Tibial nerve (tissue), 4 donors: ENCODE measurements around the gene HAUS7. TPM values are rescaled to one million over a fixed set of nuclear protein-coding genes. Genes with fewer than 3 reads are reported as not detected.

Experiments used
- DNase-seq, 2 donors: peaks; one replicate each; pipeline ENCODE4 v3.0.0-alpha.2; 2019; ENCODE audit warnings: low spot score in 2 of 2
- H3K27ac ChIP-seq, 4 donors: fragments of 200-600 bp; sonication (generic) in 3 of 4; one replicate each; pipeline ENCODE4 v1.5.1; 2017 to 2019; ENCODE audit warnings: mild to moderate bottlenecking in 1 of 4
- H3K27me3 ChIP-seq, 2 donors: fragments of 200-600 bp; sonication (generic) in 1 of 2; one replicate each; pipeline versions ENCODE4 v1.5.1 to v1.6.0; 2017 to 2019
- H3K36me3 ChIP-seq, 3 donors: fragments of 200-600 bp; sonication (generic); one replicate each; pipeline ENCODE4 v1.5.1; 2018 to 2019
- H3K4me1 ChIP-seq, 4 donors: fragments of 200-600 bp; sonication (generic) in 3 of 4; one replicate each; pipeline ENCODE4 v1.5.1; 2017 to 2019
- H3K4me3 ChIP-seq, 4 donors: fragments of 200-600 bp; sonication (generic) in 3 of 4; one replicate each; pipeline ENCODE4 v1.5.1; 2017 to 2019; ENCODE audit warnings: mild to moderate bottlenecking in 1 of 4, moderate library complexity in 1 of 4
- H3K9me3 ChIP-seq, 4 donors: fragments of 200-600 bp; sonication (generic) in 3 of 4; one replicate each; pipeline ENCODE4 v1.5.1; 2017 to 2019
- CTCF ChIP-seq, 5 experiments: fragments of 200-600 bp in 3 of 5; fragments of 450-650 bp in 2 of 5; sonication (generic) in 3 of 5; IDR thresholded peaks; one replicate each; pipeline ENCODE4 v1.5.1; 2016 to 2019; ENCODE audit warnings: antibody characterized with exemption in 5 of 5, mild to moderate bottlenecking in 3 of 5, moderate library complexity in 2 of 5
- EP300 ChIP-seq, 2 donors: sonication (generic); formaldehyde crosslinking; IDR thresholded peaks; one replicate each; pipeline ENCODE4 v1.6.1; 2017; ENCODE audit warnings: antibody characterized with exemption in 2 of 2, mild to moderate bottlenecking in 1 of 2
- POLR2A ChIP-seq, 2 donors: fragments of 450-650 bp; IDR thresholded peaks; one replicate each; pipeline ENCODE4 v1.6.1; 2017; ENCODE audit warnings: antibody characterized with exemption in 2 of 2, mild to moderate bottlenecking in 2 of 2, moderate library complexity in 2 of 2
- WGBS, 2 donors: methylation state at CpG; one replicate each; pipeline ENCODE4 v1.1.5; 2018; 5-methylcytosine and 5-hydroxymethylcytosine counted together
- total RNA-seq, 4 donors: library from RNA; depleted of rRNA; stranded (reverse); fragments of >200 nt; gene quantifications; one replicate each; pipeline ENCODE4 v1.1.0, GENCODE V29; 2016

Gene HAUS7
- total RNA-seq, 4 donors from 2014 or later: 27.8 to 79.8 (median 30.6) TPM

DNA sequence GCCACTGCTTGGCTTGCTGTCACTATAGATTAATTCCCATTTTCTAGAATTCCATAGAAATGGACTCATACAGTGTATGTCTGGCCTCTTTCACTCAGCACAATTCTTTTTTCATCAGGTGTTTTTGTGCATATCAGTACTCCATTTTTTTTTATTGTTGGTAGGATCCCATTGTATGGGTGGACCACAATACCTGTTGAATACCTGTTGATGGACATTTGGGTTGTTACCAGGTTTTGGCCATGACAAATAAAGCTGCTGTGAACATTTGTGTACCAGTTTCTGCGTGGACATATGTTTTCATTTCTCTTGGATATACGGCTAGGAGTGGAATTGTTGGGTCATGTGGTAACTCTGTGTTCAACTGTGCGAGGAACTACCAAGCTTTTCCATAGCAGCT is 44.2 kb downstream of the HAUS7 start:
- no peak overlapping the region for H3K4me3 ChIP-seq
- no peaks in the 10 kb centered on the region for H3K27me3 ChIP-seq
- DNase-seq: no peak
- no peaks in the 10 kb centered on the region for H3K9me3 ChIP-seq
- peaks cover 0 to 9% (median 0%) of the 10 kb centered on the region in 3 donors for H3K36me3 ChIP-seq
- WGBS, 2 donors: 86 to 90% methylated on average over 3 of the region's 3 CpGs
- no peak overlapping the region for H3K27ac ChIP-seq
- TF ChIP-seq EP300 (IDR thresholded peaks at IDR 0.05) (no peak), CTCF (IDR thresholded peaks at IDR 0.05) (no peak), POLR2A (IDR thresholded peaks at IDR 0.05) (no peak)
- no peaks in the 10 kb centered on the region for H3K4me1 ChIP-seq

GRCh38 chrX:153423652-153424051 is 46.7 kb downstream of the HAUS7 start:
- 70 to 82% methylated on average over 6 to 8 of the region's 8 CpGs for WGBS, 2 donors
- H3K4me1 ChIP-seq: no peaks in the 10 kb centered on the region
- no peak for TF ChIP-seq CTCF (IDR thresholded peaks at IDR 0.05)
- no peak for TF ChIP-seq POLR2A (IDR thresholded peaks at IDR 0.05)
- TF ChIP-seq EP300 (IDR thresholded peaks at IDR 0.05): no peak
- no peak for DNase-seq
- H3K27me3 ChIP-seq: no peaks in the 10 kb centered on the region
- no peak overlapping the region for H3K27ac ChIP-seq
- peaks cover 0 to 17% (median 0%) of the 10 kb centered on the region in 3 donors for H3K36me3 ChIP-seq
- no peaks in the 10 kb centered on the region for H3K9me3 ChIP-seq
- no peak overlapping the region for H3K4me3 ChIP-seq

DNA sequence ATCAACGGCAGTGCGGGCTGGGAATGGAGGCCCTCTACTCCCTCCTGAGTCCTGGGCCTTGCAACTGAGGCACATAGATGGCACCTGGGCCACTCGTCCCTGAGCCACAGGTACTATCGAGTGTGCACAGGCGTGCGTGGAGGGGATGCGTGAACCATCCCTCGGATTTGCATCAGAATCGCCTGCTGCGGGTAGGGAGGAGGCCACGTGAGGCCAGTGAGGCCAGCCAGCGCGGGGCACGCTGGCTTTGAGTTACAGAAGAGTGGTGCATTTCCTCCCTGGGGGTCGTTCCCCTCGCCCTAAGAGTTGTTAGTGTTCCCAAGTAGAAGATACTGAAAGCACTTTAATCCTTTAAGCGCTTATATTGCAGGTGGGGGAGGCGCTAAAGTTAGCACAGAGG is 48.5 kb downstream of the HAUS7 start:
- WGBS, 2 donors: 87 to 91% methylated on average over 9 to 16 of the region's 18 CpGs
- DNase-seq: no peak
- H3K27ac ChIP-seq: no peak overlapping the region
- H3K4me3 ChIP-seq: no peak overlapping the region
- TF ChIP-seq CTCF (IDR thresholded peaks at IDR 0.05): no peak
- TF ChIP-seq POLR2A (IDR thresholded peaks at IDR 0.05): no peak
- TF ChIP-seq EP300 (IDR thresholded peaks at IDR 0.05): no peak
- H3K9me3 ChIP-seq: no peaks in the 10 kb centered on the region
- H3K36me3 ChIP-seq: peaks cover 0 to 17% (median 0%) of the 10 kb centered on the region in 3 donors
- no peaks in the 10 kb centered on the region for H3K4me1 ChIP-seq
- H3K27me3 ChIP-seq: no peaks in the 10 kb centered on the region

DNA sequence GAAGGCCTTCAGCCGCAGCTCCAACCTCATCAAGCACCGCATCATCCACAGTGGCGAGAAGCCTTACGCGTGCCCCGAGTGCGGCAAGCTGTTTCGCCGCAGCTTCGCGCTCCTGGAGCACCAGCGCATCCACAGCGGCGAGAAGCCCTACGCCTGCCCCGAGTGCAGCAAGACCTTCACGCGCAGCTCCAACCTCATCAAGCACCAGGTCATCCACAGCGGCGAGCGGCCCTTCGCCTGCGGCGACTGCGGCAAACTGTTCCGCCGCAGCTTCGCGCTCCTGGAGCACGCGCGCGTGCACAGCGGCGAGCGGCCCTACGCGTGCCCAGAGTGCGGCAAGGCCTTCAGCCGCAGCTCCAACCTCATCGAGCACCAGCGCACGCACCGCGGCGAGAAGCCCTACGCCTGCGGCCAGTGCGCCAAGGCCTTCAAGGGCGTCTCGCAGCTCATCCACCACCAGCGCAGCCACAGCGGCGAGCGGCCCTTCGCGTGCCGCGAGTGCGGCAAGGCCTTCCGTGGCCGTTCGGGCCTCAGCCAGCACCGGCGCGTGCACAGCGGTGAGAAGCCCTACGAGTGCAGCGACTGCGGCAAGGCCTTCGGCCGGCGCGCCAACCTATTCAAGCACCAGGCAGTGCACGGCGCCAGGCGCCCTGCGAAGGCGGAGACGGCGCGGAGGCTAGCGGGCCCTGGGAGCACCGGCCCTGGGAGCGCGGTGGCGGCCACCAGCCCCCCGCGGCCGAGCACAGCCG is 49.4 kb downstream of the HAUS7 start:
- Histone ChIP-seq H3K27me3 (no peaks in the 10 kb centered on the region), H3K27ac (no peak overlapping the region), H3K4me3 (no peak overlapping the region), H3K36me3 (peaks cover 0 to 17% (median 0%) of the 10 kb centered on the region in 3 donors), H3K9me3 (no peaks in the 10 kb centered on the region), H3K4me1 (no peaks in the 10 kb centered on the region)
- DNase-seq: no peak
- TF ChIP-seq CTCF (IDR thresholded peaks at IDR 0.05) (no peak), EP300 (IDR thresholded peaks at IDR 0.05) (no peak), POLR2A (IDR thresholded peaks at IDR 0.05) (no peak)
- WGBS, 2 donors: 89 to 97% methylated on average over 22 to 78 of the region's 91 CpGs

DNA sequence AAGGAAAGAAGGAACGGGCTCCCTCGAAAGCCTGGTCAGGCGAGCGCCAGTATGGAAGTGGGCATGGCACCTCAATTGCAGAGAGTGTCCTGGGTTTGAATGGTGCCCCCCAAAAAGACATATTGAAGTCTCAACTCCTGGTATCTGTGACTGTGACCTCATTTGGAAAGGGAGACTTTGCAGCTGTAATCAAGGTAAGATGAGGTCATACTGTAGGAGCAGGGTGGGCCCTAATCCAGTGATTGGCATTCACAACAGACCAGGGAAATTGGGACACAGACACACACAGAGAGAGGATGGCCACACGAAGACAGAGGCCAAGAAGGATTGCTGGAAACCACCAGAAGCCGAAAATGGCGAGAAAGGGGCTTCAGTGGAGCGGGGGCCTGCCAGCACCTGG is 52.7 kb downstream of the HAUS7 start:
- Histone ChIP-seq H3K4me1 (no peaks in the 10 kb centered on the region), H3K4me3 (no peak overlapping the region), H3K36me3 (peaks cover 0 to 17% (median 0%) of the 10 kb centered on the region in 3 donors), H3K27me3 (no peaks in the 10 kb centered on the region), H3K27ac (no peak overlapping the region), H3K9me3 (no peaks in the 10 kb centered on the region)
- TF ChIP-seq EP300 (IDR thresholded peaks at IDR 0.05) (no peak), POLR2A (IDR thresholded peaks at IDR 0.05) (no peak), CTCF (IDR thresholded peaks at IDR 0.05) (no peak)
- DNase-seq: no peak
- 84 to 85% methylated on average over 8 of the region's 8 CpGs for WGBS, 2 donors
